HG03432 (cell line): ENCODE measurements around the gene SMARCAL1.
"Not testable (repeated sequence)": the region's sequence is repeated elsewhere in the genome, so short reads cannot be mapped to it uniquely, and the experiment has no call there.

Source experiments
- ATAC-seq: cut with Tn5 transposase; IDR thresholded peaks from one replicate; pipeline ENCODE4 v1.9.1; 2021; ENCODE audit warnings: mild to moderate bottlenecking, moderate library complexity; ENCODE audit not compliant: unreplicated experiment

SMARCAL1 gene

DNA sequence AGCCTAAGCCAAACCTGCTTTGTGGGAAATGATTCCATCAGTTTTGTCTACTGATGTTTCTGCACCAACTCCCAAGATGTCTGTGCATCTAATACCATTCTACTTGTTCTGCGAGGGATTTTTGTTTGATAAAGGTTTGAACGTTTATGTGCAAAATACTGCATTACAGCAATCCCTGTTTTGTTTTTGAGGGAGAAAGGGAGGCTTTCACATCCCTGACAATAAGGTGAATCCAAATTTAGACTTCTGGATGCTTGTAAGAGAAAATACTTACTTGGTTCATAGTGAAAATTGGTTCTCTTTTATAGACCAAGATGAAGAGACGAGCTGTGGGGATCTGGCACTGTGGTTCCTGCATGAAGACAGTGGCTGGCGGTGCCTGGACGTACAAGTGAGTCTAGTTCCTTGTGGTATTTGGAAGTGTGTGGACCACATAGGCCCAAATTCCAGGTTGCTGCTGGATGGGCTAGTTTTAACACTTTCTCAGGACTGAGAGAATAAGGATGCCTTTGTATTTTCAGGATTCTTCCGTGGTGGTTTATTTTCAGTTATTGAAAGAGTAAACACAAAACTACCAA lies 87.4 kb downstream of the SMARCAL1 start:
- no peak for ATAC-seq

- ATAC-seq = no peak
These were observed 88.3 kb downstream of the SMARCAL1 start for GRCh38 chr2:216500572-216500971.

- ATAC-seq = no peak
These were observed 89.6 kb downstream of the SMARCAL1 start for GRCh38 chr2:216501854-216502253.

DNA sequence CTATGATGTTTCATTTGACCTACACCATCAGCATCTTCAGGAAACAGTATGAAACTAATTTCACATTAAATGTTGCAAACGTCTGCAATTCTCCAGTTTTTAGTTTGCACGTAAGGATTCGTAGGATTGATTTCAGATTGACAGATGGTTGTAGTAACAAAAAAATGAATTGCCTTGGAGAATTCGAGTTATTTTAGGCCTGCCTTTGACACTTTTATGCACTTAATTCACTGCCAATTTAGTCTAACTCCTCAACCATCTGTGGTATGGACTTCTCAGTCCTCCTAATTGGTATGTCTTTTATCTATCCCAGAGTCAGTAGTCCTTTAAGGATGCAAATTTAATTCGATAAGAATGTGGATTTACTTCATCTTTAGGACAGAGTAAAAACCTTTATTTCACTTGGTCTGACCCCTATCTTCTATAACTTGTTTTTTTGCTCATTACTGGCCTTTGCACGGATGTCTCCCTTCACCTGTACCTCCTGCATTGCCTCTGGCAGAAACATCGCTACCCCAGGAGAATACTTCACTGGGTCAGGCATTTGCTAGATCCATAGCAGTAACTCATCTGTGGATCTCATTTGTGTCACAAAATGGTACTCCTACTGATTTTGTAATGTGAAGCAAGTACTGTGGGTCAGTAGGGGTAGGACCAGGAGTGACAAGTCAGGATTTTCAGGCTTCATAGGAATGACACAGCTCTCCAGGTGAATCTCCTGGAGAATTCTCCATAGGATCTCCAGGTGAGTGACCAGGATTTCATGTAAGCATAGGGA lies 90.3 kb downstream of the SMARCAL1 start:
- ATAC-seq = no peak

DNA sequence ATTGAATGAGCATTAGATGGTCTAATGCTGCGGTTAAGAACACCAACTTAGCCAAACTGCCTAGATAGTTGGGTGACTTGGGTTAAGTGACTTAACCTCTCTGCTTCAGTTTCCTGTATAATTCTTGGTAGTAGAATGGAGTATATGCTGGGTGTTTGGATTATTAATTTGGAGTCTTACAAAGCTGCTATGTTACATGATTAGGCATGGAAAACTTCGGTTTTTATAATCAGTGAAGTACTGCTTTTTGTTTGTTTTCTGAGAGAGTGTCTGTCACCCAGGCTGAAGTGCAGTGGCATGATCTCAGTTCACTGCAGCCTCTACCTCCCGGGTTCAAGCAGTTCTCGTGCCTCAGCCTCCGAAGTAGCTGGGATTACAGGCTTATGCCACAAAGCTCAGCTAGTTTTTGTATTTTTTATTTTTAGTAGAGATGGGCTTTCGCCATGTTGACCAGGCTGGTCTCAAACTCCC lies 90.9 kb downstream of the SMARCAL1 start:
- no peak for ATAC-seq

- no peak for ATAC-seq
These were observed 91.6 kb downstream of the SMARCAL1 start for GRCh38 chr2:216503697-216504375.

DNA sequence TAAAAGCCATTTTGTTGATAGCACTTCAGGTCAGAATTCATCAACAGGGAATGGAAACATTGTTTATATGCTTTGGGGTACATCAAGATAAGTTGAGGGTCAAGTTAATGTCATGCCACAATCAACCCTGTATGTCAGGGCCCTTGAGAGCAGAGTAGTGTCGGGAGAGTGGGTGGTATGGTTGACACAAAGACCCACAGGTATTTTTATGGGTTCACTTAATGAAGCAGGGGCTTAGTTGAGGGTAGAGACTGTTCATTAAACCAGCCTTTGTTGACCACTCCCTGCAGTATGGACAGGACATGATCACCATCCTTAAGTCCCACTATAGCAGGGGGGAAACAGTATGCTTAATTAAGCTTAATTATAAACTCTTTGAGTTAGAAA lies 92.1 kb downstream of the SMARCAL1 start:
- ATAC-seq = no peak

DNA sequence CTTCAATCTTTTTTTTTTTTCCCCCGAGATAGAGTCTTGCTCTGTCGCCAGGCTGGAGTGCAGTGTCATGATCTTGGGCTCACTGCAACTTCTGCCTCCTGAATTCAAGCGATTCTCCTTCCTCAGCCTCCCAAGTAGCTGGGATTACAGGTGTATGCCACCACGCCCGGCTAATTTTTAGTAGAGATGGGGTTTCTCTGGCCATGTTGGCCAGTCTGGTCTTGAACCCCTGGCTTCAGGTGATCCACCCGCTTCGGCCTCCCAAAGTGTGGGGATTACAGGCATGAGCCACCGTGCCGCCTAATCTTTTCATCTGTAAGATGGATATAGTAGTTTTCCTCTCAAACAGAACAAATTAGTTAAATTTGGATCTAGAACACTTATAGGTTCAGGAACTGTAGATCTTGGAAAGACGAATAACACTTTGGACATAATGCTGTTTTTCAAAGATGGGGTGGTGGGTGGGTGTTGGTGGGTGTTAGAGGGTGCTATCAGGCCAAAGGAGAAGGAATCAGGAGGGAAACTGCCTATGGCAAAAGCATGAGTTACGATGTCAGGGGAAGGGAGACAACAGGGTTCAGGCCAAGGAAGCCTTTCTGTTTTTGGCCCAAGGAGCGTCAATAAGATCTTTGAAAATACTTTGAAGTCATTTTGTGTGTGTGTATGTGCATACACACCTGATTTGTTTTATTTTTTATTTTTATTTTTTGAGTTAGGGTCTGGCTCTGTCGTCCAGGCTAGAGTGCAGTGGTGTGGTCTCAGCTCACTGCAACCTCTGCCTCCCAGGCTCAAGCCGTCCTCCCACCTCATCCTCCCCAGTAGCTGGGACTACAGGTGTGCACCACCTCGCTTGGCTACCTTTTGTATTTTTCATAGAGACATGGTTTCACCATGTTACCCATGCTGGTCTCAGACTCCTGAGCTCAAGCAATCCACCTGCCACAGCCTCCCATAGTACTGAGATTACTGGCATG lies 93.1 kb downstream of the SMARCAL1 start:
- ATAC-seq = no peak

DNA sequence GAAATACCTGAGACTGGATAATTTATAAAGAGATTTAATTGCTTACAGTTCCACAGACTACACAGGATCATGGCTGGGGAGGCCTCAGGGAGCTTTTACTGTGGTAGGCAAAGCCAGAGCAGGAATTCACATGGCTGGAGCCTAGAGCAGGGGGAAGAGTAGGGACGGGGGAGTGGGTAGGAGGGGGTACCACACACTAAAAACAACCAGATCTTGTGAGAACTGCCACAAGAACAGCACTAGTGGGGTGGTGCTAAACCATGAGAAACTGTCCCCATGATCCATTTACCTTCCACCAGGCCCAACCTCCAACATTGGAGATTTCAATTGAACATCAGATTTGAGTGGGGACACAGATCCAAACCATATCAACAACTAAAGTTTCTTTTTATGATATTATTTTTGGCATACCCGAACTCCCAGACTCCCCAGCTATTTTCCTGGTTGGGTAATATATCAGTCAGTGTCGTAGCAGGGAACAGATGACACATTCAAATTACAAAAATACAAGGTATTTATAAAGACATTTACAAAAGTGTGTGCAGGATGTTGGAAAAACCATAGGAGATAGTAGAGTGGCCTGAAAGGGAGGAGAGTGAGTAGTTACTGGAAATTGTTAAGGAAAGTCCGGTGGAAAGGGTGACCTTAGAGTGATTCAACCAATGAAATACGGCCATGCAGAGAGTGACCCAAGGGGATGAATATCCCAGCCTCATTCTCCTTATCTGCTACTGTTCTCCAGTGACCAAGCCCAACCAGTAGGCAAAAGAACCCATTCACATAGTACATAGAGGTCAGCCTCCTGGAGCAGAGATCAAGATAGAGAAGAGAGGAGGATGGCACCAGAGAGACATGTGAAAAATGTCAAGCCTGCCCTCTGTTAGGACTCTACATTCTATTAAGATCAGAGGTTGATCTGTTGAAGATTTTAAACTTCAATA lies 95.2 kb downstream of the SMARCAL1 start:
- no peak for ATAC-seq

DNA sequence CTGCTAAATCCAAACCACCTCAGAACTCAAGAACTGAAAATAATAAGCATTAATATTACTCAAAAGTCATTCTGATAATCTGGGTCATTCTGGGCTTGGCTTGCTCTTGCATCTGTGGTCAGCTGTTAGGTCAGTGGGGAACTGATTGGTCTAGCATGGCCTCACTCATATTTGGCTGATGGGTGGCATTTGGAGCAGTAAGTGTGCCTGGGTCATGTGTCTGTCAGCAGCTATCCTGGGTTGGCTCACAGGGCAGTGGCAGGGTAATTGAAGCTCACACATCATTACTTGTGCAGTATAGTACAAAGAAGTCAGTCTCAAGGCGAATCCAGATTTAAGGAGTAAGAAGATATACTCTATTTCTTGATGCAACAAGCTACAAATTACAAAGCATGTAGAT lies 95.9 kb downstream of the SMARCAL1 start:
- no peak for ATAC-seq

- ATAC-seq = no peak
These were observed 104.6 kb downstream of the SMARCAL1 start for GRCh38 chr2:216516730-216517350.

DNA sequence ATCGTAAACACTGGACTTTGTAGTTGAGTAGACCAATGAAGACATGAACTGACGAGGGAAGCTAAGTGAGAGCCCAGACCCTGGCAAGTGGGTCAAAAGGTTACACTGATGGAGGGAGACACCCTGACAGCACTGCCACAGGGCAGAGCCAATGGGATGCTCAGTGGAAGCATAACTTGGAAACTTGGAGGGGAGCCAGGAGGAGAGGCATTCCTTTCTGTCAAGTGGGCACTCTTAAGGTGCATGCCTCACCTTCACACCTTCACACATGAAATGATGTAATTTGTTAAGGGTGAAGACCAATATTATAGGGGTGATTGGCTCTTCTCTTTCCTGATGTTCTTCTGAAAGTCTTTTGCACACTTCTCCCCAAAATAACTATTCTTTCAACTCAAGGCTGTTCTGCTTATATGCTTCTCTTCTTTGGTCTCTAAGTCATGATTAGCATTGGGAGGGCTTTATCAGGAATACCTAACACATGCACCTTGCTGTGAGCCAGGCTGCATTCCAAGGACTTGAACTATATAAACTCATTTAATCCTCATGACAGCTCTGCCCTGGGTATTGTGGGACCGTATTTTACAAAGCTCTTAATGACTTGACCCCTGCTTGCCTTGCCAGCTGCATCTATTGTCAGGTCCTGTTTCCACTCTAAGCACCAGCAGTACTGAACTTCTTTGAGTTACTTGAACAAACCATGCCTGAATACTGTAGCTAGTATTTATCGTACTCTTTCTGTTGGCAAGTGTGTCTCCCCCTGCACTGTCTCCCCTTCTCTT lies 105.4 kb downstream of the SMARCAL1 start:
- ATAC-seq = no peak

GRCh38 chr2:216518566-216519119 lies 106.4 kb downstream of the SMARCAL1 start:
- not testable (repeated sequence) for ATAC-seq

GRCh38 chr2:216519154-216519762 lies 107.0 kb downstream of the SMARCAL1 start:
- peak; percentile 80 for ATAC-seq

GRCh38 chr2:216520112-216520511 lies 107.8 kb downstream of the SMARCAL1 start:
- no peak for ATAC-seq

- ATAC-seq = no peak
These were observed 110.7 kb downstream of the SMARCAL1 start for GRCh38 chr2:216522892-216523502.

GRCh38 chr2:216525972-216526371 lies 113.7 kb downstream of the SMARCAL1 start:
- ATAC-seq = no peak
